KG1 (cell line): ENCODE results near the gene CFAP97D2.
"Not testable (repeated sequence)": the region's sequence is repeated elsewhere in the genome, so short reads cannot be mapped to it uniquely, and the experiment has no call there.

ENCODE experiments used
- DNase-seq: peaks from one replicate; lab custom pipeline; 2025; lab: John Stamatoyannopoulos, UW

CFAP97D2 gene

GRCh38 chr13:114179087-114179658 lies at the start of gene CFAP97D2:
Gene CFAP97D2 (plus strand): TSS chr13:114179257. CDS start chr13:114179331, 74 bp downstream.
- DNase-seq, result no peak

GRCh38 chr13:114129649-114130062 lies 49.4 kb upstream of the CFAP97D2 start:
- peak; percentile 25 for DNase-seq

- no peak for DNase-seq
Observed at GRCh38 chr13:114130131-114130836, 48.8 kb upstream of the CFAP97D2 start.

GRCh38 chr13:114130837-114131582 lies 48.0 kb upstream of the CFAP97D2 start:
- DNase-seq, result peak; percentile 64

- no peak for DNase-seq
Observed at GRCh38 chr13:114131583-114132418, 47.3 kb upstream of the CFAP97D2 start.

GRCh38 chr13:114132419-114133121 lies 46.5 kb upstream of the CFAP97D2 start, which contains the start of gene RASA3:
Gene RASA3 (minus strand): TSS chr13:114132623. CDS start chr13:114132489, 134 bp downstream.
- peak; percentile 33 for DNase-seq

GRCh38 chr13:114133126-114133525 lies 45.9 kb upstream of the CFAP97D2 start:
- DNase-seq, result not testable (repeated sequence)

GRCh38 chr13:114133552-114133951 lies 45.5 kb upstream of the CFAP97D2 start:
- not testable (repeated sequence) for DNase-seq

GRCh38 chr13:114134111-114134943 lies 44.7 kb upstream of the CFAP97D2 start:
- no peak for DNase-seq

GRCh38 chr13:114134944-114135610 lies 44.0 kb upstream of the CFAP97D2 start:
- DNase-seq, result no peak

- DNase-seq, result no peak
Observed at GRCh38 chr13:114135731-114136171, 43.3 kb upstream of the CFAP97D2 start.

GRCh38 chr13:114136576-114136975 lies 42.5 kb upstream of the CFAP97D2 start:
- DNase-seq, result no peak

GRCh38 chr13:114140131-114140905 lies 38.7 kb upstream of the CFAP97D2 start:
- DNase-seq, result no peak

- no peak for DNase-seq
Observed at GRCh38 chr13:114140906-114141250, 38.2 kb upstream of the CFAP97D2 start.

- DNase-seq, result no peak
Observed at GRCh38 chr13:114141261-114141996, 37.6 kb upstream of the CFAP97D2 start.

- no peak for DNase-seq
Observed at GRCh38 chr13:114142137-114142550, 36.9 kb upstream of the CFAP97D2 start.

GRCh38 chr13:114142640-114143490 lies 36.2 kb upstream of the CFAP97D2 start:
- DNase-seq, result no peak
